Astrocyte (in vitro differentiated cells and primary cell): Measurements from ENCODE around the gene NKX1-2. TPM values are rescaled to one million over a fixed set of nuclear protein-coding genes. Genes with fewer than 3 reads are reported as not detected.

ENCODE experiments used
- DNase-seq: peaks from one replicate; pipeline ENCODE4 v3.0.0-alpha.2; 2010; ENCODE audit warnings: low read depth
- FAIRE-seq: peaks from 2 replicates; lab custom pipeline; 2011; peaks lifted over from hg19 to GRCh38; lab: Jason Lieb, UNC
- H2AFZ ChIP-seq: 2 replicates; pipeline ENCODE4 v1.6.0; 2012; ENCODE audit warnings: low read depth, low read length, inconsistent platforms
- H3K27ac ChIP-seq: 2 replicates; pipeline ENCODE4 v1.5.1; 2011; ENCODE audit warnings: low read depth, low read length, inconsistent platforms
- H3K27me3 ChIP-seq: 2 replicates; pipeline ENCODE4 v1.6.0; 2011; ENCODE audit warnings: low read length, inconsistent platforms; ENCODE audit not compliant: insufficient read depth
- H3K36me3 ChIP-seq: 2 replicates; pipeline ENCODE4 v1.5.1; 2011; ENCODE audit warnings: low read length, inconsistent platforms; ENCODE audit not compliant: insufficient read depth
- H3K4me1 ChIP-seq: 2 replicates; pipeline ENCODE4 v1.5.1; 2011; ENCODE audit warnings: low read length, inconsistent platforms; ENCODE audit not compliant: insufficient read depth
- H3K4me2 ChIP-seq: 2 replicates; pipeline ENCODE4 v1.6.0; 2012; ENCODE audit warnings: low read length, inconsistent platforms
- H3K4me3 ChIP-seq: 2 replicates; pipeline ENCODE4 v1.5.1; 2011; ENCODE audit warnings: low read depth, mild to moderate bottlenecking, low read length, inconsistent platforms; ENCODE audit not compliant: insufficient read depth
- H3K79me2 ChIP-seq: 2 replicates; pipeline ENCODE4 v1.6.0; 2012; ENCODE audit warnings: mild to moderate bottlenecking, low read length, inconsistent platforms; ENCODE audit not compliant: insufficient read depth
- H3K9ac ChIP-seq: 2 replicates; pipeline ENCODE4 v1.6.0; 2012; ENCODE audit warnings: mild to moderate bottlenecking, low read length, inconsistent platforms
- H3K9me3 ChIP-seq: 2 replicates; pipeline ENCODE4 v1.5.1; 2012; ENCODE audit warnings: low read depth, mild to moderate bottlenecking, low read length, inconsistent platforms; ENCODE audit not compliant: insufficient read depth
- H4K20me1 ChIP-seq: 2 replicates; pipeline ENCODE4 v1.6.0; 2012; ENCODE audit warnings: low read length, inconsistent platforms; ENCODE audit not compliant: insufficient read depth
- H3K27ac Mint-ChIP-seq: one replicate; pipeline ENCODE4 v1.8.0; 2021; ENCODE audit warnings: mild to moderate bottlenecking, mixed read lengths; ENCODE audit not compliant: unreplicated experiment
- H3K27me3 Mint-ChIP-seq: one replicate; pipeline ENCODE4 v1.8.0; 2021; ENCODE audit warnings: low read depth, mixed read lengths; ENCODE audit not compliant: unreplicated experiment
- H3K36me3 Mint-ChIP-seq: one replicate; pipeline ENCODE4 v1.8.0; 2021; ENCODE audit warnings: low read depth, mixed read lengths; ENCODE audit not compliant: unreplicated experiment
- H3K4me1 Mint-ChIP-seq: one replicate; pipeline ENCODE4 v1.8.0; 2021; ENCODE audit warnings: low read depth, mixed read lengths; ENCODE audit not compliant: unreplicated experiment
- H3K4me3 Mint-ChIP-seq: one replicate; pipeline ENCODE4 v1.8.0; 2021; ENCODE audit warnings: mild to moderate bottlenecking, moderate library complexity, mixed read lengths; ENCODE audit not compliant: unreplicated experiment
- H3K9me3 Mint-ChIP-seq: one replicate; pipeline ENCODE4 v1.8.0; 2021; ENCODE audit warnings: mild to moderate bottlenecking, mixed read lengths; ENCODE audit not compliant: unreplicated experiment
- EZH2 ChIP-seq: IDR thresholded peaks from 2 replicates; pipeline ENCODE4 v1.6.1; 2012; ENCODE audit warnings: mild to moderate bottlenecking, low read length, inconsistent platforms; ENCODE audit not compliant: insufficient read depth
- total RNA-seq: library from RNA; stranded (reverse); gene quantifications from 2 replicates; pipeline ENCODE4 v1.2.1, GENCODE V29; 2021
- TF ChIP-seq, protein P1 (sequence below): IDR thresholded peaks from 2 replicates; pipeline ENCODE4 v1.5.1; 2011; ENCODE audit warnings: low read depth, mild to moderate bottlenecking, inconsistent platforms, low read length, moderate library complexity; ENCODE audit not compliant: insufficient read depth

The NKX1-2 gene
- total RNA-seq, 1 donor from 2014 or later, result not detected

DNA sequence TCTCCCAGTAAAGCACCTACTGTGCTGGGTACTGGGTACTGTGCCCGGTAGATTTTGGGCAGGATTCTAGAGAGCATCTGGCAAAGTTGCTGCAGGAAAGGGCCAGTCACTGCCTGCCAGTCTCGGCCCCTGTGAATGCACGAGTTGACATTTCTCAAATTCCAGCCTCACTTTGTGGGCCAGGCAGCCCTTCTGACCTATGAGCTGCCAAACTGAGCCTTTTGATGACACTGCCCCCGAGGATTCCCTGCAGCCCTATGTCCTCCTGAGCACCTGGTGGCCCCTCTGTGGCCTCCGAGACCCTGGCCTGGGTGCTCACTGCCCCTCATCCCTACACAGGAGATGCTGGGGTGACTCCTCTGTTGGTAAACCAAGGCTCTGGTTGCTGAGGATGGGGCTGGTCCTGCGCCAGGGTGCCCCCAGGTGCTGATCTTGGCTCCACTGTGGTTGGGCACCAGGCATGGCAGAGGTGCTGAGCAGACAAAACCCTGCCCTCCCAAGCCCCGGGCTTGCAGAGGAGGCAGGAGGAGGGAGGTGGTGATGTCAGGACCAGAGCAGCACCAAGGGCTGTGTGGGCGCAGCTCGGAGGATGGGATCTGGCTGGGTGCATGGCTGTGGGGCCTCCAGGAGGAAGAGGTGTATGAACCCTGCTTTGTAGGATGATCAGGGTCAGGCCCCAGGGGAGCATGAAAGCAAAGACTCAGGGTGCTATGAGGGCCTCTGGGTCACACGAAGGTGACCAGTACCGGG, 28.0 kb upstream of the NKX1-2 start:
- TF ChIP-seq, protein P1, sequence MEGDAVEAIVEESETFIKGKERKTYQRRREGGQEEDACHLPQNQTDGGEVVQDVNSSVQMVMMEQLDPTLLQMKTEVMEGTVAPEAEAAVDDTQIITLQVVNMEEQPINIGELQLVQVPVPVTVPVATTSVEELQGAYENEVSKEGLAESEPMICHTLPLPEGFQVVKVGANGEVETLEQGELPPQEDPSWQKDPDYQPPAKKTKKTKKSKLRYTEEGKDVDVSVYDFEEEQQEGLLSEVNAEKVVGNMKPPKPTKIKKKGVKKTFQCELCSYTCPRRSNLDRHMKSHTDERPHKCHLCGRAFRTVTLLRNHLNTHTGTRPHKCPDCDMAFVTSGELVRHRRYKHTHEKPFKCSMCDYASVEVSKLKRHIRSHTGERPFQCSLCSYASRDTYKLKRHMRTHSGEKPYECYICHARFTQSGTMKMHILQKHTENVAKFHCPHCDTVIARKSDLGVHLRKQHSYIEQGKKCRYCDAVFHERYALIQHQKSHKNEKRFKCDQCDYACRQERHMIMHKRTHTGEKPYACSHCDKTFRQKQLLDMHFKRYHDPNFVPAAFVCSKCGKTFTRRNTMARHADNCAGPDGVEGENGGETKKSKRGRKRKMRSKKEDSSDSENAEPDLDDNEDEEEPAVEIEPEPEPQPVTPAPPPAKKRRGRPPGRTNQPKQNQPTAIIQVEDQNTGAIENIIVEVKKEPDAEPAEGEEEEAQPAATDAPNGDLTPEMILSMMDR, result no peak
- Histone ChIP-seq H4K20me1 (peaks cover 7% of the 10 kb centered on the region), H3K27me3 (no peaks in the 10 kb centered on the region), H3K79me2 (no peaks in the 10 kb centered on the region), H2AFZ (no peak overlapping the region), H3K4me3 (no peak overlapping the region), H3K9me3 (no peaks in the 10 kb centered on the region), H3K4me2 (no peak overlapping the region), H3K9ac (no peak overlapping the region), H3K36me3 (no peaks in the 10 kb centered on the region), H3K4me1 (no peaks in the 10 kb centered on the region), H3K27ac (no peak overlapping the region)
- Mint-ChIP-seq H3K4me1 (peaks cover 4% of the 10 kb centered on the region), H3K27ac (no peak overlapping the region), H3K36me3 (peaks cover 3% of the 10 kb centered on the region), H3K9me3 (no peaks in the 10 kb centered on the region), H3K27me3 (peaks cover 6% of the 10 kb centered on the region), H3K4me3 (no peak overlapping the region)
- DNase-seq, result no peak
- FAIRE-seq, result no peak

DNA sequence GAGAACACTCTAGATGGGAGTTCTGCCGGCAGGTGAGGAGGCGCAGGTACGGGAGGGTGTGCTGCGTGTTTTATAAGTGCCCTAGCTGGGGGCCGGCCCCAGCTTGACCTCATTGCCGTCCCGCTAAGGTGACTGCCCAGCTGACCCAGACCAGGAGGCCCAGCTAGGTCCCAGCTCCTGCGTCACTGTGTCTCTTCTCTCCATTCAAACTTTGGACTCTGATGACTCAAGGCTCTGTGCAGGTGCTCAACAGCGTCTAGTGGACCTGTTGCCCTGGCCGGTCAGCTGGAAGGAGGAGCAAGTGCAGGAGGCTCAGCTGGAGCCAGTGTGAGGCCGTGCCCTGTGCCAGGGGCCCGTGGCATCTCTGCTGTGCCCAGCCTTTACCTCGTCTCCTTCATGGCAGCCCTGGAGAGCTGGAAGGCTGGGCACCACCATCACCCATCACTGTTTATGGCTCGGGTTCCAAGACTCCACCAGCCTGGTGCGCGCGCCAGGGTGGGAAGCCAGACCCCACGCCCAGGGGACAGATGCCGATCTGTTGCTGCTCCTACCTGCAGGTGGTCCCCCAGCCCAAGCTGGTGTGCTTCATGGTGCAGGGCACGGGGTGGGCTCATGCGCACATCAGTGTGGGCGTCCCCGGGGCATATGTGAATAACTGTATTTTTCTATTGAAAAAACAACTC, 26.3 kb upstream of the NKX1-2 start:
- no peaks in the 10 kb centered on the region for H3K36me3 Mint-ChIP-seq
- H3K9me3 Mint-ChIP-seq, result no peaks in the 10 kb centered on the region
- no peak overlapping the region for H3K4me2 ChIP-seq
- H3K9ac ChIP-seq, result no peak overlapping the region
- H3K27ac Mint-ChIP-seq, result no peak overlapping the region
- no peak for FAIRE-seq
- no peaks in the 10 kb centered on the region for H3K9me3 ChIP-seq
- no peaks in the 10 kb centered on the region for H3K4me1 ChIP-seq
- no peak overlapping the region for H3K4me3 Mint-ChIP-seq
- no peaks in the 10 kb centered on the region for H4K20me1 ChIP-seq
- peaks cover 2% of the 10 kb centered on the region for H3K27me3 Mint-ChIP-seq
- H3K27ac ChIP-seq, result no peak overlapping the region
- H2AFZ ChIP-seq, result no peak overlapping the region
- H3K79me2 ChIP-seq, result no peaks in the 10 kb centered on the region
- H3K27me3 ChIP-seq, result no peaks in the 10 kb centered on the region
- peaks cover 4% of the 10 kb centered on the region for H3K4me1 Mint-ChIP-seq
- H3K36me3 ChIP-seq, result no peaks in the 10 kb centered on the region
- DNase-seq, result no peak
- no peak overlapping the region for H3K4me3 ChIP-seq
- TF ChIP-seq, protein P1, result no peak
- TF ChIP-seq EZH2, result no peak
